ENCODE data around the gene BIRC7.
"Not testable (repeated sequence)": the region's sequence is repeated elsewhere in the genome, so short reads cannot be mapped to it uniquely, and the experiment has no call there.

The BIRC7 gene

DNA sequence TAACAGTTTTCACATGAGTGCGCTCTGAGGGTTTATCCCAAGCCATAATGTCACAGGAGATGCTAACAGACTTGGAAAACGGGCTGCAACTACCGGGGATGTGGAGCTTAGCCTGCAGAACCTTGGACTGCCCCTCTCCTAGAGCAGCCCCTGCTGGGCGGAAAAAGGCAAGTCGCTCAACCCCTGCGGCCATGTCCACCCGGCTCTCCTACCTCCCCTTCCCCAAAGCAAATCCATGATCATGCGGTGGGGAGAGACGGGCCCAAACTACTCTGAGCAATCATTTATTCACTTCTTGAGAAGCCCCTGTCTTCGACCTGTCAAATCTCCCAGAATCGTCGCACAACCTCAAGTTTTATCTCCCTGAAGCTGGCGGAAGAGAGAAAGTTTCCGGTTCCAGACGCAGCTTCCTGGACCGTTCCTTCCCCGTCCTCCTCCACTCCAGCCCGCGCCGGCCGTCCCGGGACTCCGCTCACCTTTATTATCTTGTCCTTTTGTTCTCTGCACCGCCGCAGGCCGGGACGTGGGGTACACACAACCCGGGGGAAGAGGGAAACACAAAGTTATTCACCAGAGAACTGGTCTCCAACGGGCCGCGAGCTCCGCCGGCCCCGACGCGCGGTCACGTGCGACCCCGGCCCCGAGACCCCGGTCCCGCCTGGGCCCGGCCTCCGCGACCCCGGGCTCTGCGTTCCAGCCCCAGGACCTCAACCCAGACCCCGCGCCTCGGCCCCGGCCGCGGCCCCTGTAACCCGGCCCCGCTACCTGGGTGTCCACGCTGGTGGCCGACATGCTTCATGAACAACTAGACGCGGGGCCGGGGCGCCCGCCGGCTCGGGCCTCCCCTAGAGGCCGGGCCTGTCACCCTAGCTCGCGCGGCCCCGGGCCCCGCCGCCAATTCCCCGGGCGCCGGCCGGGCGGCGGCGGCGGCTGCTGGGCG lies 20.3 kb upstream of the BIRC7 start:
- H3K27ac Mint-ChIP-seq, result peak overlapping the region; percentile 75
- peaks cover 39% of the 10 kb centered on the region for H3K4me1 Mint-ChIP-seq
- H3K9me3 Mint-ChIP-seq, result no peaks in the 10 kb centered on the region
- peaks cover 4% of the 10 kb centered on the region for H3K27me3 Mint-ChIP-seq
- peak overlapping the region; percentile 81 for H3K4me3 Mint-ChIP-seq
- ATAC-seq (ENCODE audit: low read depth), result no peak
- no peak for DNase-seq (ENCODE audit: low spot score in 2 of 2)
- H3K36me3 Mint-ChIP-seq, result peaks cover 12% of the 10 kb centered on the region

- H3K4me1 Mint-ChIP-seq, result peaks cover 34% of the 10 kb centered on the region
- DNase-seq (ENCODE audit: low spot score in 2 of 2), result peak; percentile 93 to 97
- H3K27ac Mint-ChIP-seq, result peak within 1 kb of the TSS; percentile 88
- ATAC-seq (ENCODE audit: low read depth), result peak; percentile 89
- H3K27me3 Mint-ChIP-seq, result peaks cover 9% of the 10 kb centered on the region
- H3K9me3 Mint-ChIP-seq, result no peaks in the 10 kb centered on the region
- H3K4me3 Mint-ChIP-seq, result peak within 1 kb of the TSS; percentile 85
- H3K36me3 Mint-ChIP-seq, result peaks cover 9% of the 10 kb centered on the region
Measured at GRCh38 chr20:63216041-63216848, 19.5 kb upstream of the BIRC7 start, which contains the start of gene YTHDF1. Gene YTHDF1, minus strand, starts transcription at chr20:63216131. Its CDS starts 239 bp downstream, at chr20:63215892.

- Mint-ChIP-seq H3K4me3 (peak overlapping the region; percentile 85), H3K36me3 (peaks cover 7% of the 10 kb centered on the region), H3K27me3 (peaks cover 9% of the 10 kb centered on the region), H3K4me1 (peaks cover 32% of the 10 kb centered on the region), H3K27ac (peak overlapping the region; percentile 88), H3K9me3 (no peaks in the 10 kb centered on the region)
- DNase-seq (ENCODE audit: low spot score in 2 of 2) (no peak), ATAC-seq (ENCODE audit: low read depth) (no peak)
Measured at GRCh38 chr20:63216849-63217471, 18.7 kb upstream of the BIRC7 start.

DNA sequence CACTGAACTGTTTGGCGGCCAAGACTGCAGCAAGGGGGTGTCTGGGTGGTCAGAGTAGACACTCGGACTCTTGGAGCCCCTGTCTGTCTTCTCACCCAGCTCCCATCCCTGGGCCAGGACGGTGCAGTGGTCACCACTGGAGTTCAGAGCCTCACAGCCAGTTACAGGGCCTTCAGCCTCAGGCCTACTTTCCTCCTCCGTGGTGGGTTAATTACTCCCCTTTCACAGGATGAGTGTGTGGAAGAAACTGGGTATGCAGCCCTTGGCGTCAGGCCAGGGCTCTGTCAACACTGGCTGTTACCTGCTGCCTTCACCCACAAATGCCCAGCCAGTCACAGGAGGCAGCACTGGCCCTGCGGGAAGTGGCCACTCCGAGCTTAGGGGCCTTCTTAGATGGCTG lies 18.0 kb upstream of the BIRC7 start:
- peaks cover 26% of the 10 kb centered on the region for H3K4me1 Mint-ChIP-seq
- peaks cover 7% of the 10 kb centered on the region for H3K36me3 Mint-ChIP-seq
- no peak overlapping the region for H3K27ac Mint-ChIP-seq
- no peak overlapping the region for H3K4me3 Mint-ChIP-seq
- ATAC-seq (ENCODE audit: low read depth) (no peak), DNase-seq (ENCODE audit: low spot score in 2 of 2) (no peak)
- H3K9me3 Mint-ChIP-seq, result no peaks in the 10 kb centered on the region
- H3K27me3 Mint-ChIP-seq, result peaks cover 9% of the 10 kb centered on the region

DNA sequence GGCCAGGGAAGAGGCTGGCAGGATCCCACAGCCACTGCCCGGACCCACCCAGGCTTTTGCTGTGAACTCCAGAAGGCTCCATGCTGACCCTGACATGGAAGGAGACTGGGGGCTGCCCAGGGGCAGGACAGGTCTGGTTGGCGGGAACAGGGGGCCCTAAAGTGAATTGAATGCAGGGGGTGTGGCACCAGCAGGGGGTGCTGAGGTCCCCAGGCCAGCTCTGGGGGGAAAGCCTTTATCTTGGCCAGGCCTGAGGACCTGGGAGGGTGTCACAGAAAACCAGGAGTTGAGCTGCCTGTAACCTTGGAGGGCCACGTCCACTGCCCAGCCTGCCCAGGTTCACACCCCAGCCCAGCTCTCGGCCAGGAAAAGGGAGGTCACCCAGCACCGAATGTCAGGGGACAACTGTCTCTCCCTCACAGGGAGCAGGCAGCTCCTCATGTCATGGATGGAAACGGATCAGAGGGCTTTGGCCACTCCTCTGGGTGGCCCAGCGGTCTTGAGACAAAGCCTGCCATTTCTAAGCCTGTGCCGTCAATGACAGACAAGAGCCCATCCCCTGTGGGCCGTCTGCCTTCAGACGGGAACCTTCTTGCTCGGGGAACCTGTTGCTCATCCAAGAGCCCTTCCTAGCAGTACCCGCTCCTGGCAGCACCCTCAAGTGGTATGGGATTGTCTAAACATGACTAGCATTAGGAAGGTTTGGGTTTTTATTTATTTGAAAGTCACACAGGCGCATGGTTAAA lies 16.8 kb upstream of the BIRC7 start:
- Mint-ChIP-seq H3K27ac (no peak overlapping the region), H3K36me3 (peaks cover 3% of the 10 kb centered on the region), H3K27me3 (peaks cover 9% of the 10 kb centered on the region), H3K4me1 (peaks cover 21% of the 10 kb centered on the region), H3K9me3 (no peaks in the 10 kb centered on the region), H3K4me3 (no peak overlapping the region)
- no peak for DNase-seq (ENCODE audit: low spot score in 2 of 2)
- no peak for ATAC-seq (ENCODE audit: low read depth)

DNA sequence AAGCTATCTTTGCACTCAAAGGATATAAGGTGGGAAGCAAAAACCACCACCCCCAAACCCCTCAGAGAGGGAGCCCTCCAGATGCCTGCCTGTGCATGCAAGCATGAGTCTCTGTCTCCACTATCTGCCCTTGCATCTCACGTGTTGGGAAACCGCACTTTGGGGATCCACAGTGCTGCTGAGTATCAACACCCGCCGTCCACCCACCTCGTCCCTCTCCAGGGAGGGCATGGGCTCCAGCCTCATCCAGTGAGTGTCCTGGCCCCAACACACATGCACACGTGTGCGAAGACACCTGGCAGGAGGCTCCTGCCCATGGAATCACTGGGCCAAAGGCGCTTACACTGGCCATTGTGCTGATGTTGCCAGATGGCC lies 16.3 kb upstream of the BIRC7 start:
- H3K36me3 Mint-ChIP-seq, result no peaks in the 10 kb centered on the region
- H3K27me3 Mint-ChIP-seq, result peaks cover 9% of the 10 kb centered on the region
- no peak overlapping the region for H3K27ac Mint-ChIP-seq
- no peaks in the 10 kb centered on the region for H3K9me3 Mint-ChIP-seq
- ATAC-seq (ENCODE audit: low read depth) (no peak), DNase-seq (ENCODE audit: low spot score in 2 of 2) (no peak)
- H3K4me3 Mint-ChIP-seq, result no peak overlapping the region
- peaks cover 16% of the 10 kb centered on the region for H3K4me1 Mint-ChIP-seq

GRCh38 chr20:63219866-63220521 lies 15.7 kb upstream of the BIRC7 start:
- H3K27me3 Mint-ChIP-seq, result peaks cover 9% of the 10 kb centered on the region
- H3K27ac Mint-ChIP-seq, result no peak overlapping the region
- DNase-seq (ENCODE audit: low spot score in 2 of 2) (no peak), ATAC-seq (ENCODE audit: low read depth) (no peak)
- peaks cover 12% of the 10 kb centered on the region for H3K4me1 Mint-ChIP-seq
- H3K4me3 Mint-ChIP-seq, result no peak overlapping the region
- no peaks in the 10 kb centered on the region for H3K36me3 Mint-ChIP-seq
- H3K9me3 Mint-ChIP-seq, result no peaks in the 10 kb centered on the region

DNA sequence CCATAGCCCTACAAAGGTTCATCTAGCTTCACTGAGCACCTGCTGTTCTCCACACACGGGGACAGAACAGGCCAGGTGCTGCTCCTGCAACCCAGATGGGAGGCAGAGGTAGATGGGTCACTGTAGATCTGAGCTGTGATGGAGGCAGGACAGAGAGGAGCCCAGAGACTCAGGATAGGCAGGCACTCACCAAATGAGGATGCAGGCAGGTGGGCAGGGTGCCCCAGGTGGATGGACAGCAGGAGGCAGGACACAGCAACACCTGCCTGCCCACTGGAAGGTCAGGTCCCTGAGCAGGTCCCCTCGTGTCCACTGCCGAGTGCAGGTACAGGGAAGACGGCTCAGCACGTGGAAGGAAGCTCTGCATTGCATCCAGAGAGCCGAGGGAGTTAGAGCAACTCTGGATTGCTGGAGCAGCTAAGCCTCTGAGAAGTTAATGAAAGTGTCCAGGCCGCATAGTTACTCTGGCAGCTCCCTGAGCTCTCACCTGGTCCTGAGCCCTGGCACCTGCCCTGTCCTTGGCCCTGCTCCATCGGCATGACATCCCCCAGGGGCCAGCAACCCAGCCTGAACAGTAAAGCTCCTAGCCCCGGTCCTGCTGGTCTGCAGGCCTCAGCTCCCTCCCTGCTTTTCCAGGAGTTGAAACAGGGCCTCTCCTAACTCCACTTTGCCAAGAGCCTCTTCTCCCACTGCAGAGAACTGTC lies 14.9 kb upstream of the BIRC7 start:
- H3K27me3 Mint-ChIP-seq, result peaks cover 9% of the 10 kb centered on the region
- H3K9me3 Mint-ChIP-seq, result no peaks in the 10 kb centered on the region
- H3K27ac Mint-ChIP-seq, result no peak overlapping the region
- no peak overlapping the region for H3K4me3 Mint-ChIP-seq
- DNase-seq (ENCODE audit: low spot score in 2 of 2), result no peak
- ATAC-seq (ENCODE audit: low read depth), result no peak
- H3K4me1 Mint-ChIP-seq, result peaks cover 8% of the 10 kb centered on the region
- H3K36me3 Mint-ChIP-seq, result no peaks in the 10 kb centered on the region

DNA sequence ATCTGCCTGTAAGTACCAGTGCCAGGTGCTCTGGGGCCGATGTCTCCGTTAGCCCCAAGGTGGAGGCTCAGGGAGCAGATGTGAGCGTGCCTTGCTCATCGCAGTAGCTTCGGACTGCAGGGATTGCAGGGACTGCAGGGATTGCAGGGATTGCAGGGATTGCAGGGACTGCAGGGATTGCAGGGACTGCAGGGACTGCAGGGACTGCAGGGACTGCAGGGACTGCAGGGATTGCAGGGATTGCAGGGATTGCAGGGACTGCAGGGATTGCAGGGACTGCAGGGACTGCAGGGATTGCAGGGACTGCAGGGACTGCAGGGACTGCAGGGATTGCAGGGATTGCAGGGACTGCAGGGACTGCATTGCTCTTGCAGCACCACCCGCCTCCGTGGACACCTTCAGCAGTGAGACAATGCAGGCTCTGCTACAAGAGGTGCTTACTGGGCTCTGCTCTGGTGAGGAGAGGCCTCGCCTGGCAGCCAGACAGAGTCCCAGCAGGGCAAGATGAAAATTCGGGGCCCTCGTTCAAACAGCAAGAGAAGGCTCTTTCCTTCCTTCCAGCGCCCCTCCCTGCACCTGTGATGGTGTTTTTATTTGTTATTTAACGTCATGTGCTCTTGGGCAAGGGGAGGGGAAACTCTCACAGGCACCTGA lies 14.2 kb upstream of the BIRC7 start:
- H3K9me3 Mint-ChIP-seq; H3K4me1 Mint-ChIP-seq; H3K36me3 Mint-ChIP-seq; ATAC-seq (ENCODE audit: low read depth); H3K4me3 Mint-ChIP-seq; DNase-seq (ENCODE audit: low spot score in 2 of 2); H3K27ac Mint-ChIP-seq; H3K27me3 Mint-ChIP-seq: not testable (repeated sequence)

DNA sequence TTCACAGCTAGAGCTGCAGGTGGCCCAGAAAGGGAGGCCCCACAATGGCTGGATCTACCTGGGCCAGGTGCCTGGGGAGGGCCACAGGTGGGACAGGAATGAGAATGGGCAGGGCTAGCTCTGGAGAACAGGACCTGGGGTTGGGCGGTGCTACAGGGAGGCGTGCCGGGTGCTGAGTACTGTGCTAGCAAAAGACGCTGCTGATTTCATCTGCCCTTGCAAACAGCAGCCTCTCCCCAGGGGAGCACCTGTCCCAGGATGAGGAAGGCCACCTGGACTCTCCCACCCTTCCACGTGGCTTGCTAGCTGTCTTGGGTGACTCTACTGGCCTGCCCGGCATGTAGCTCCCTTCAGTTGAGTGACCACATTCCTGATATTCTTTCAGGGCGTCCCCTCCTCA lies 13.2 kb upstream of the BIRC7 start:
- Mint-ChIP-seq H3K4me1 (peaks cover 2% of the 10 kb centered on the region), H3K27ac (no peak overlapping the region)
- no peak for ATAC-seq (ENCODE audit: low read depth)

DNA sequence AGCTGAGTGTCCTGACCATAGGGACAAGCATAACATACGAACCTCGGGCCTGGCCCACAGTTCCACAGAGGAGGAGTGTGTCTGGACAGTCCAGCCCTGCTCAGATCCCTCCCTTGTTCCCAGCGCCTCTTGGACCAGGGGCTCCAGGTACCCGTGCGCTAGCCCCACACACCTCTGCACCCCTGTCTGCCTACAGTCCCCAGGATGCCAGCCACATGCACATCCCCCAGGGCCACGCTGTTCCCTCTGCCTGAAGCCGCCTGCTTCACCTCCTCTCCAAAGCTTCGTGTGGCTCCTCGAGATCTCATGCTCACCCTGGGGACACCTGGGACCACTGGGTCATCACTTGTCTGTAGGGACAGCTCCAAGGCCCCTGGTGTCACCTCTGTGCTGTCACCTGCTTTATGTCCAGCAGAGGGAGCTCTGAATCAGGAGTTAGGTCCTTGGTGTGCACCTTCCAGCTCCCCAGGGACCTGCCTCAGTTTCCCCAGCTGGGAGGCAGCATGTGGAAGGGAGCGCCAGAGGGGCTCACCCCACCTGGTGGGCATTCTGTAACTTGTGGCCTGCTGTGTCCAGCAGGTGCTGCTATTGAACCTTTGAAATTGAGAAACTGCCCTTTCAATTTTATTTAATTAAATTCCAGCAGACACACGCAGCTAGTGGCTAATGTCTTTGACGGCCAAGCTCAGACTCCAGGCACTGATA lies 12.4 kb upstream of the BIRC7 start:
- H3K4me1 Mint-ChIP-seq, result peaks cover 2% of the 10 kb centered on the region
- DNase-seq (ENCODE audit: low spot score in 2 of 2) (peak; percentile 31 to 46), ATAC-seq (ENCODE audit: low read depth) (peak; percentile 56)
- H3K27ac Mint-ChIP-seq, result no peak overlapping the region
- H3K9me3 Mint-ChIP-seq, result no peaks in the 10 kb centered on the region
- no peak overlapping the region for H3K4me3 Mint-ChIP-seq
- H3K36me3 Mint-ChIP-seq, result no peaks in the 10 kb centered on the region
- peaks cover 9% of the 10 kb centered on the region for H3K27me3 Mint-ChIP-seq

More for the DNA sequence above, 13.2 kb upstream of the BIRC7 start:
- no peaks in the 10 kb centered on the region for H3K36me3 Mint-ChIP-seq
- peaks cover 9% of the 10 kb centered on the region for H3K27me3 Mint-ChIP-seq
- no peaks in the 10 kb centered on the region for H3K9me3 Mint-ChIP-seq
- no peak for DNase-seq (ENCODE audit: low spot score in 2 of 2)
- H3K4me3 Mint-ChIP-seq, result no peak overlapping the region

- peaks cover 9% of the 10 kb centered on the region for H3K27me3 Mint-ChIP-seq
- no peaks in the 10 kb centered on the region for H3K36me3 Mint-ChIP-seq
- DNase-seq (ENCODE audit: low spot score in 2 of 2) (no peak), ATAC-seq (ENCODE audit: low read depth) (no peak)
- H3K4me3 Mint-ChIP-seq, result no peak overlapping the region
- H3K9me3 Mint-ChIP-seq, result no peaks in the 10 kb centered on the region
- H3K27ac Mint-ChIP-seq, result no peak overlapping the region
- H3K4me1 Mint-ChIP-seq, result peaks cover 2% of the 10 kb centered on the region
Measured at GRCh38 chr20:63223826-63224207, 11.9 kb upstream of the BIRC7 start.

Measured in memory B cell (primary cell).